Rectal smooth muscle tissue (tissue), 1 donor: ENCODE measurements around the gene SLC30A2.

Experiments used
- H3K27ac ChIP-seq: one replicate; pipeline ENCODE4 v1.7.0; 2013; ENCODE audit warnings: low read depth, low read length, inconsistent platforms
- H3K27me3 ChIP-seq: one replicate; pipeline ENCODE4 v1.7.0; 2013; ENCODE audit warnings: low read length; ENCODE audit not compliant: control insufficient read depth, insufficient read depth
- H3K36me3 ChIP-seq: one replicate; pipeline ENCODE4 v1.7.0; 2013; ENCODE audit warnings: low read length; ENCODE audit not compliant: control insufficient read depth, insufficient read depth
- H3K4me1 ChIP-seq: one replicate; pipeline ENCODE4 v1.7.0; 2013; ENCODE audit warnings: low read length; ENCODE audit not compliant: control insufficient read depth, insufficient read depth
- H3K4me3 ChIP-seq: one replicate; pipeline ENCODE4 v1.7.0; 2013; ENCODE audit warnings: low read length
- H3K9ac ChIP-seq: one replicate; pipeline ENCODE4 v1.7.0; 2013; ENCODE audit warnings: low read length

SLC30A2 gene

DNA sequence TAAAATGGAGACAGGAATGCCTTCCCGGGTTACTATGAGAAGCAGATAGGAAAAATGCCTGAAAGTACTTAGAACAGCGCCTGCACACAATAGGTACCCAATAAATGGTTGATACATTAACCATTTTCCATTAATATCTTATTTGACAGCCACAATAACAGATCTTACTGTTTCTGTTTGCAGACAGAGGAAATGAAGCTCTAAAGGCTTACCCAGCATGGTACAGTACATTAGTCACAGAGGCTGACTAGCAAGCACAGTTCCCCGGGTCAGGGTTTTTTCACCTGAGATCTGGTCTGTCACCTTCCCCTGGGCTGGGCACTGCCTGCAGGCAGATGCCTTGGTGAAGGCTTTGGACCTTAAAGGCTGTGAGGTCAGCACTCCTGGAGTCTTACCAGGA is 18.6 kb upstream of the SLC30A2 start:
- Histone ChIP-seq H3K9ac (no peak overlapping the region), H3K4me3 (no peak overlapping the region), H3K36me3 (no peaks in the 10 kb centered on the region), H3K27me3 (no peaks in the 10 kb centered on the region), H3K27ac (no peak overlapping the region), H3K4me1 (no peaks in the 10 kb centered on the region)

DNA sequence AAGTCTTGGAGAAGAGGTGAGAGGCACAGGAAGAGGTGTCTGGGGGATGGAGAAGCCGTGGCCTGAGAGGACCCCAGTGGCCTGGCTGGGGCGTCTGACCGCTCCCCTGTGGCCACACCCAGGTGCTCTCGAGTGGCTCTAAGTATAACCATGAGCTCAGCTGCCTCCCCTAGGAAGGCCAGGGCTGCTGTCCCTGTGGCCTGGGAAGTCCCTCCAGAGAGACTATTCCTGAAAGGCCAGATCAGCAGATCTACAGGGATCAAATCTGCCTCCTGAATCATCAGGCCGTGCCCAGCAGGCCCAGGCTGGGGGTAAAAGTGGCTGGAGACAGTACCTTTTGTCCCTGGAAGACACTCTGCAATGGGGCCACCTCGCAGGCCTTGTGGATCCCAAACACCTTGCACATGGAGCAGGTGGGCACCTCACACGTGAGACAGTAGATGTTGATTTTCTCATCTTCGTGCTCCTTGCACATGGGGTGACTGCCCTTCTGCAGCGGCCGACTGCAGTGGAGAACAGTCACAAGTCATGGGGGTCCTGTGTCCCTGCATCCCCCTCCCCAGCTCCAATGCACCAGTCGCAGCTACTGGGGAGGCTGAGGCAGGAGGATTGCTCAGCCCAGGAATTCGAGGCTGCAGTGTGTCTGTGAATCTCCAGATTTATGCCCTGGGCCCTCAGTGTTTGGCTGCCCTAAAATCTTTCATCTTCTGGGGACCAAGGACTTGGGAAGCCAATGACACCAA is 15.1 kb upstream of the SLC30A2 start:
- Histone ChIP-seq H3K27me3 (no peaks in the 10 kb centered on the region), H3K36me3 (no peaks in the 10 kb centered on the region), H3K4me3 (no peak overlapping the region), H3K27ac (no peak overlapping the region), H3K9ac (no peak overlapping the region), H3K4me1 (no peaks in the 10 kb centered on the region)

DNA sequence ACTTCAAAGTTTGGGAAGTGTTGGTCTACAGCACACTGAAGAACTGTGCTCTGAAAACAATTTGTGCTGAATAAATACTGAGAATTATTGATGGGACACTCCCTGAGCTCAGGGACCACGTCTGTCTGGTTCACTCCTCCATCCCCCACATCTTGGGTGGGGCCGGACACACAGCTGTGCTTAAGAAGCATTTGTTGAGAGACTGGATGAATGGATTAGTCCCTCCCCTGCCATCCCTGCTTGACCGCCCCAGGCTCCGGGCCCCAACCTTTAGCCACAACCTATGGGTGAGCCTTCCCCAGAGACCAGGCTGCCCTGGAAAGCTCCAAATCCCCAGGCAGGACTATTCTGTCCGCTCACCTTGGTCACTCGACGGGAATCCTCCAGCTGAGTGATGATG is 14.0 kb upstream of the SLC30A2 start:
- Histone ChIP-seq H3K4me3 (no peak overlapping the region), H3K27ac (no peak overlapping the region), H3K9ac (no peak overlapping the region), H3K36me3 (no peaks in the 10 kb centered on the region), H3K27me3 (no peaks in the 10 kb centered on the region), H3K4me1 (no peaks in the 10 kb centered on the region)

DNA sequence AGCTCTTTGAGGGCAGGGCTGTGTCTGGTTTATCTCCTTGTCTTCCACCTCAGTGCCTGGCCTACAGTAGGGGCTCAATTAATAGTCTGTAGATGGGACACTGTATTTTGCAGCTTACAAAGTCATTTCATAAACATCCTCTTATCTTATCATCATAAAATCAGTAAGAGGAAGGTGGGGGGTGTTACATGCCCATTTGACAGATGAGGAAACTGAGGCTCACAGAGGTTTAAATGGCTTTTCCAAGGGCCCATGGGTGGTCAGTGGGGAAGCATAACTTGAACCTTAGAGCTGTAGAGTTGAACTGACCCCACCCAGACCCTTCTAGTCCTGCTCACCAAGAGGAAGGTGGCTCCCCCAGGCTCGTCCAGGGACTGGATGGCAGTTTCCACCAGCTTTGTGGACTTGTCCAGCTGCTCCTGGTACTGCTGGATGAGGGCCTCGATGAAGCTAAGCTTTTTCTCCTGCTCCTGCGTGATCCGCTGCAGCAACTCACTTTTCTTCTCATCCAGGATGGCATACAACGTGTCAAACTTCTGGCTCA is 12.2 kb upstream of the SLC30A2 start:
- H3K27me3 ChIP-seq: no peaks in the 10 kb centered on the region
- H3K4me1 ChIP-seq: no peaks in the 10 kb centered on the region
- no peak overlapping the region for H3K4me3 ChIP-seq
- no peak overlapping the region for H3K27ac ChIP-seq
- no peaks in the 10 kb centered on the region for H3K36me3 ChIP-seq
- no peak overlapping the region for H3K9ac ChIP-seq

DNA sequence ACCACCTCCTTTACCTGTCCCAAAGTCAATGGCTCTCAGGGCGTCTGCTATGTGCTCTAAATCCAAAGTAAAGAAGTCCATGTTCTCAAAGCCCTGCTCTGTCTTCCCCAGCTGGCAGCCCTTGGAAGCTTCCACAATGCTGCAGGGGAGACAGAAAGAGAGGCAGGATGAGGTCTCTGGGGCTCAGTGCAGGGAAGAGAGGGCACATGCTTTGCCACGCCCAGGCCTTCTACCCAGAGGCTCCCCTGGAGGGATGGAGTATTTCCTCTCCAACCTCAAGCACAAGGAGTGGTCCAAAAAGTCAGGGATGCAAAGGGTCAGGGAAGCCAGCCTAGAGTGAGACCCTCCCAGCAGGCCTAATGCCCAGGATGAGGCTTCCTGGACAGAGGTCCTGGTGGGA is 11.3 kb upstream of the SLC30A2 start:
- no peak overlapping the region for H3K9ac ChIP-seq
- H3K27ac ChIP-seq: no peak overlapping the region
- no peaks in the 10 kb centered on the region for H3K27me3 ChIP-seq
- no peak overlapping the region for H3K4me3 ChIP-seq
- no peaks in the 10 kb centered on the region for H3K4me1 ChIP-seq
- H3K36me3 ChIP-seq: no peaks in the 10 kb centered on the region

DNA sequence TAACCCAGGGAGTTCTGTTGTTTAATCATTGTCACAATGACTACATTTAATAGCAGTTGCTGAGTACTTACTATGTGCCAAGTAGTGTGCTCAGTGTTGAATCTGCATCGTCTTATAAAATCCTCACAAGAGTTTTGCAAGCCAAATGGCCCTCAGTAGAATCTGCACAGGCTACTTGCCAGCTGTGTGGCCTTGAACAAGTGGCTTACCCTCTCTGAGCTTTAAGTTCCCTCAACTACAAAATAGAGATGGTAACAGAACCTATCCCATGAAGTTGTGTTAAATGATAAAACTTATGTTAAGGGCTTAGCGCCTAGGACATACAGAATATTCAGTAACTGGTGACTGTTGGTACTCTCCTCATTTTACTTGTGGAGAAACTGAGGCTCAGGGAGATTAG is 9.1 kb upstream of the SLC30A2 start:
- H3K4me3 ChIP-seq: no peak overlapping the region
- H3K4me1 ChIP-seq: no peaks in the 10 kb centered on the region
- H3K27ac ChIP-seq: no peak overlapping the region
- H3K36me3 ChIP-seq: no peaks in the 10 kb centered on the region
- no peaks in the 10 kb centered on the region for H3K27me3 ChIP-seq
- no peak overlapping the region for H3K9ac ChIP-seq

DNA sequence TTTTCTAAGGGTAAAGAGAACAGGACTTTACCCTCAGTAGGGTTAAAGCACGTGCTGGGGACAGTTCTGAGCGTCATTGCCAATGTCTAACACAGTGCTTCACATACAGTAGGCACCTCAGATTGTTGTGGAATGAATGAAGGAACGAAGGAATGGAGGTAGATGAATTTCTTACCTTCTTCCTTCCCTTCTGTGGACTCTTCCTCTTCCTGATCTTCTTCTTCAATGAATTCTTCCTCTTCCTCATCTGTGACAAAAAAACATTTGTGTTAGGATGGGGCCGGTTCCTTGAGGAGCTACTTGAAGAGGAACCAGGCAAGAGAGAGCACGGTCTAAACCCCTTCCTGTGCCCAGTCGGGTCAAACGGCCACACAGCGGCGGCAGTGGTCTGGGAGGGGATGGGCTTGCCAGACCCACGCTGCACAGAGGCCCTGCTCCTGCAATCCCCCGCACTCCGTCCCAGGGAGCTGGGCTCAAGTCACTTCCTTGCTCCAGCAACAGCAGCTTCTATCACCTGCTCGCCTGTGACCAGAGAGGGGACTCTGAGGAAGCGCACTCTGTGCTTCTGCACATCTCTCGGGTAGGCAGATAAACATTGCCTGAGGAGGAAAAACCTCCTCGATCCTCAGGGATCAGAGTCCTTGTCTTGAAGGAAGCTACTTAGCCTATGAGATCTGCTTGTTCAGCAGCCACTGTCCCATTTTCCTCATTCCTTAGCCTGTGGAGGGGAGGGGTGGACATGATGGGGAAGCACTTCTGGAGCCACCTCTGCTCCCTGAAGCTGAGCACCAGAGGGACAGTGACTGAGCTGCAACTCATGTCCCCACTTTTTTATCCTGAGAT is 8.0 kb upstream of the SLC30A2 start:
- Histone ChIP-seq H3K4me1 (no peaks in the 10 kb centered on the region), H3K27ac (no peak overlapping the region), H3K4me3 (no peak overlapping the region), H3K27me3 (no peaks in the 10 kb centered on the region), H3K9ac (no peak overlapping the region), H3K36me3 (no peaks in the 10 kb centered on the region)

DNA sequence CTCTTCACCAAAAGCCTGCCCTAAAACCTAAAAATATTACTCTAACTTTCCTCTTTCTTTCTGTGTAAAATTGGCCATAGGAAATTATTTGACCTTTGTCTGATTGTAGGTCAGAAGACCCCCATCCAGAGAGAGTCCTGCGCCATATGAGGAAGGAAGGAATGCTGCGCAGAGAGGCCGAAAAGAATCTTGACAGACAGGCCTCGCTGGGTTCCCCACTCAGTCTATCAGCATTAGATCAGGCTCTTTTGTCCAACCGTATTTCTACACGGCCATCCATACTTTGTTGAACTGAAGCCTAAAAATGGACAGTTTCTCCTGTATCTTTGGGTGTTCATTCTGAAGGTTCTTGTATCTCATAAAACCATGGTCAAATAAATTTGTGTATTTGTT is 4.3 kb upstream of the SLC30A2 start:
- H3K4me1 ChIP-seq: no peaks in the 10 kb centered on the region
- H3K27me3 ChIP-seq: peaks cover 14% of the 10 kb centered on the region
- no peak overlapping the region for H3K9ac ChIP-seq
- no peak overlapping the region for H3K4me3 ChIP-seq
- H3K36me3 ChIP-seq: no peaks in the 10 kb centered on the region
- no peak overlapping the region for H3K27ac ChIP-seq

DNA sequence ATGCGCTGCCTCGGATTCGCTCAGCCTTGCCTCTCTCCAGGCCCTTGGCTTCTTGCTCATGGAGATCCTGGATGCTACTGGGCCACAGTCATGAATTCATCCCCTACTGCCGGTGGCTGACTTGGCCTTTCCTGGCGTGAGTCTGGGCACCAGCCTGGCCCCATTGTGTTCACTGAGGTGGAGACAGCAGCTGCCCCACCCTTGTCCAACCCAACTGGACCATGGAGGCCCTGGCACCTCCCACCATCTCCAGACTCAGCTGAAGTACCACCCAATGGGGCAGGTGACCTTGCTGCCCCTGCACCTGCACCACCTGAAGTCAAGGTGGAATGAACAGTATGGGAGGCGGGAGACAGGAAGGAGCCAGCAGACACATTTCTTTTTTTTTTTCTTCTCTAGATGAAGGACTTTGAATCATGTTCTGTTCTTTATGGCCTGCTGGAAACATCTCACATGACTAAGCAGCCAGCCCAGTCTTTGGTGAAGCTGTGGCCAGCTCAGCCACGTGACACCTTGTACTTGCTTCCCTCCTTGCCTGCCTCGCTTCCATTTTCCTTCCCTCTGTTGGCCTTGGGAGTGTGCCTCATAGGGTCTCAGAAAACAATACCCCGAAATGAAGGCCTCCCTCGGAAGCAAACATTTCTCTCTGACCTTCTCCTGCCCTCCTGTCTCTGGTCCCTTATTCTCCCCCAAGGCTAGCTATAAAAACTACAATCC is 3.8 kb upstream of the SLC30A2 start:
- no peak overlapping the region for H3K4me3 ChIP-seq
- no peak overlapping the region for H3K9ac ChIP-seq
- peaks cover 18% of the 10 kb centered on the region for H3K27me3 ChIP-seq
- no peaks in the 10 kb centered on the region for H3K36me3 ChIP-seq
- no peak overlapping the region for H3K27ac ChIP-seq
- no peaks in the 10 kb centered on the region for H3K4me1 ChIP-seq

DNA sequence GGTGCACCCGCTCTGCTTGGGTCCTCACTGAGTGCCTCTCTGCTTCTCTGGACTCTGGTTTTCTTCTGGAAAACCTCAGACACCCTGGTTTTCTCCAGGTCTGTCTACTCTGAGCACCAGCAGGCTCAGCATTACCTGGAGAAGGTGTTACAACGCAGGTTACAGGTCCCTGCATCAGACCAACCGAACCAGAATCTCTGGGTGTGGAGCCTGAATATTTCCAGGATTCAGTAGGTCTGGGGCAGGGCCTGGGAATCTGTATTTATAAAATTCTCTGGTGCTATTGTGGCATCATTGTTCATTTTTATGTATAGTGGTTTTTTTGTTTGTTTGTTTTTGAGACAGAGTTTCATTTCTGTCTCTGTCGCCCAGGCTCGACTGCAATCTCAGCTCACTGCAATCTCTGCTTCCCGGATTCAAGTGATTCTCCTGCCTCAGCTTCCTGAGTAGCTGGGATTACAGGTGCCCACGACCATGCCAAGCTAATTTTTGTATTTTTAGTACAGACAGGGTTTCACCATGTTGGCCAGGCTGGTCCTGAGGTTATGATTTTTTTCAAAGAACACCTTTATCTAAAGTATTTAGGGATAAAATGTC is 1.5 kb upstream of the SLC30A2 start:
- Histone ChIP-seq H3K36me3 (no peaks in the 10 kb centered on the region), H3K27ac (no peak overlapping the region), H3K4me1 (no peaks in the 10 kb centered on the region), H3K9ac (no peak overlapping the region), H3K27me3 (peaks cover 28% of the 10 kb centered on the region), H3K4me3 (no peak overlapping the region)

DNA sequence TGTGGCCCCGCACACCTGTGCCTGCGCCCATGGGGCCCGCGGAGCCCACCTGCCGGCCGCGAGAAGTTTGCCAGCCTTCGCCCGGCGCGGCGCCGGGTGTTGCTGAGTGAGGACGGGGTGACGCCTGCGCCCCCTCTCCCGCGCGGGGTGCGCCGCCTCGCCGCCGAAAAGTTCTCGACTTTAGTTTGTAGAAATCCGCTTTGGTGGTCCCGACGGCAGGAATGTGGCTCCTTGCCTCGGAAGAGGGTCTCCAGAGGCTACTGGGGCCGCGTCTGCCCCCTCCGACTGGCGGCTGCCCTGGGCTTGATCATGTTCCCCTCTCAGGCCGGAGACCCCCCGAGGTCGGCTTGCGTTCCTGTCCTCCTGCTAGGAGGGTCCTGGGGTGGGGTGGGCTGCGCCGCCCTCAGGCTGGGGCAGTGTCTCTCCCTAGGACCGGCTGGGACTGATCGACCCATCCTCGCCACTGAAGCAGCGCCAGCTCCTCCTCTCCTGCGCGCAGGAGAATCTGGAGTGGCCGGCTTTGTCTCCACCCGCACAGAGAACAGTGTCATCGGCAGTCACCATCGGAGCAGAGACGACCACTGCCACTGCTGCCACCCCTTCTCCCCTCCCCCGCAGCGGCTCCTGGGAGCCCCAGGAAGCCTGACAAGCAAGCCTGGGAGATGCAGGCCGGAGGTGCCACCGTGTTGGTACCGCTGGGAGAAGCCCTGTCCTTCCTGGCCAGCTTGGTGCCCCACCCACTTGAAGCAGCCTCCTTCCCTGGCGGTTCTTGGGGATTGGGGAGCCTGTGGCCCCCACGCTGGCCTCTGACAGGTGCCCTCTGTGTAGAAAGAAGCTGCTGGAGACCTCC is 553 bp upstream of the SLC30A2 start:
- no peak overlapping the region for H3K27ac ChIP-seq
- no peaks in the 10 kb centered on the region for H3K4me1 ChIP-seq
- H3K36me3 ChIP-seq: no peaks in the 10 kb centered on the region
- no peak overlapping the region for H3K4me3 ChIP-seq
- H3K27me3 ChIP-seq: peaks cover 28% of the 10 kb centered on the region
- no peak overlapping the region for H3K9ac ChIP-seq
